HG02973 (cell line): ENCODE measurements around the gene FCF1.

ENCODE experiments used
- ATAC-seq: cut with Tn5 transposase; IDR thresholded peaks from one replicate; pipeline ENCODE4 v1.9.1; 2021; ENCODE audit warnings: moderate library complexity; ENCODE audit not compliant: unreplicated experiment

FCF1 gene

GRCh38 chr14:74763803-74764531 lies 51.0 kb downstream of the FCF1 start:
- ATAC-seq: no peak

- ATAC-seq: no peak
Measured at GRCh38 chr14:74765721-74766120, 52.8 kb downstream of the FCF1 start.

GRCh38 chr14:74771399-74771798 lies 58.5 kb downstream of the FCF1 start:
- ATAC-seq: no peak

- no peak for ATAC-seq
Measured at GRCh38 chr14:74784634-74785033, 71.7 kb downstream of the FCF1 start.

GRCh38 chr14:74785056-74785613 lies 72.2 kb downstream of the FCF1 start:
- no peak for ATAC-seq

- ATAC-seq: no peak
Measured at GRCh38 chr14:74786796-74787315, 73.9 kb downstream of the FCF1 start.
